ENCODE results near the gene ENTPD3. TPM values are rescaled to one million over a fixed set of nuclear protein-coding genes. Genes with fewer than 3 reads are reported as not detected.

Gene ENTPD3
- total and polyA plus RNA-seq, 2 of the 13 experiments (the other 11 are each of a cell fraction or from before 2014, with no cell fraction given) = 0.07 TPM; not detected in 1

DNA sequence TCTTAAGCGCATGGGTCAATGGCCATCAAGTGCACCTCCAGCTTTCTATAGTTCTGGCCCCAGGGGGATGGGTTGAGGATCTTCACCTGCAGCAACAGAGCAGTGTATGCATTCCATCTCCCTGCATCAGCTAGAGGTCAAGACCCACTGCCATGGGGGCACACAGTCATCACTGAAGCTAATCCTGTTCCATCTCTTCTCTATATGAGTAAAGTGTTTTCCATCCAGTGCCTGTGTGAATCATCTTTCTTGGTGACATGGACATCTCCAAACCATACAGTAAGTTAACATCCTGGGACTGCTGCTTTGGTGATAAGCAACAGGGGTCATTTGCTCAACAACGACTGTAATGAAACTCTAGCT is 4.4 kb upstream of the ENTPD3 start:
- WGBS (ENCODE audit: low lambda C conversion rate) = 25% methylated on average over 2 of the region's 2 CpGs
- no TSS peak for BruUV-seq (replicated peaks)
- Histone ChIP-seq H3K36me3 (replicated peaks in 1 of 2; ENCODE audit: control insufficient read depth in 1 of 2, insufficient read depth in 2 of 2, low read length in 2 of 2) (no peaks in the 10 kb centered on the region), H2AFZ (ENCODE audit: low read length) (no peak overlapping the region), H3K4me1 (ENCODE audit: insufficient read depth, low read length) (no peaks in the 10 kb centered on the region), H3K79me2 (ENCODE audit: insufficient read depth, low read length) (no peaks in the 10 kb centered on the region), H3K27me3 (ENCODE audit: control insufficient read depth in 1 of 2, insufficient read depth in 2 of 2, low read length in 2 of 2) (no peaks in the 10 kb centered on the region), H3K4me2 (ENCODE audit: low read depth, low read length) (no peak overlapping the region), H3K4me3 (replicated peaks in 1 of 3; ENCODE audit: insufficient read depth in 1 of 3, low read depth in 2 of 3, low read length in 3 of 3) (no peak overlapping the region), H3K9ac (ENCODE audit: insufficient read depth, low read depth, low read length) (no peak overlapping the region), H4K20me1 (ENCODE audit: insufficient read depth, low read length) (no peaks in the 10 kb centered on the region), H3K9me3 (ENCODE audit: low read length) (no peaks in the 10 kb centered on the region), H3K27ac (ENCODE audit: extremely low read length, insufficient read depth, low read length) (no peak overlapping the region)
- ChIA-PET CTCF (ENCODE audit: low intra/inter-chr PET ratio, low total read pairs) (no interaction called here), POLR2A (no interaction called here)
- FAIRE-seq = no peak
- intact Hi-C loops (cut with micrococcal nuclease; ENCODE audit: unreplicated experiment) = no loop called here
- in situ Hi-C loops (cut with HindIII; ENCODE audit: extremely low pct_ligation_motif_present, low pct_unique_long_range_greater_than_20kb) = no loop called here
- TF ChIP-seq ZNF800 (CRISPR knock-in tag; IDR thresholded peaks at IDR 0.05) = no peak
- TF ChIP-seq ZNF780A (CRISPR knock-in tag; IDR thresholded peaks at IDR 0.05) = no peak
- no peak for TF ChIP-seq ZNF556 (CRISPR knock-in tag; IDR thresholded peaks at IDR 0.05; ENCODE audit: borderline replicate concordance)
- no peak for TF ChIP-seq PHF21A (CRISPR knock-in tag; IDR thresholded peaks at IDR 0.05)
- no peak for ATAC-seq
- DNase-seq (ENCODE audit: low spot score) = peak; percentile 10

- Histone ChIP-seq H4K20me1 (ENCODE audit: insufficient read depth, low read length) (no peaks in the 10 kb centered on the region), H3K36me3 (replicated peaks in 1 of 2; ENCODE audit: control insufficient read depth in 1 of 2, insufficient read depth in 2 of 2, low read length in 2 of 2) (no peaks in the 10 kb centered on the region), H3K27ac (ENCODE audit: extremely low read length, insufficient read depth, low read length) (no peak overlapping the region), H3K27me3 (ENCODE audit: control insufficient read depth in 1 of 2, insufficient read depth in 2 of 2, low read length in 2 of 2) (no peaks in the 10 kb centered on the region), H3K9me3 (ENCODE audit: low read length) (no peaks in the 10 kb centered on the region), H3K9ac (ENCODE audit: insufficient read depth, low read depth, low read length) (no peak overlapping the region), H2AFZ (ENCODE audit: low read length) (no peak overlapping the region), H3K79me2 (ENCODE audit: insufficient read depth, low read length) (no peaks in the 10 kb centered on the region), H3K4me3 (replicated peaks in 1 of 3; ENCODE audit: insufficient read depth in 1 of 3, low read depth in 2 of 3, low read length in 3 of 3) (no peak overlapping the region), H3K4me2 (ENCODE audit: low read depth, low read length) (no peak overlapping the region), H3K4me1 (ENCODE audit: insufficient read depth, low read length) (no peaks in the 10 kb centered on the region)
- DNase-seq (ENCODE audit: low spot score) (no peak), ATAC-seq (no peak), FAIRE-seq (no peak)
- CTCF ChIA-PET (ENCODE audit: low intra/inter-chr PET ratio, low total read pairs) = no interaction called here
- TF ChIP-seq NAIF1 (CRISPR knock-in tag; IDR thresholded peaks at IDR 0.05; ENCODE audit: borderline replicate concordance) (no peak), ZSCAN20 (CRISPR knock-in tag; IDR thresholded peaks at IDR 0.05; ENCODE audit: borderline replicate concordance) (no peak), SMAD9 (CRISPR knock-in tag; IDR thresholded peaks at IDR 0.05) (no peak), NONO (IDR thresholded peaks at IDR 0.05) (no peak), NONO (CRISPR knock-in tag; conservative IDR thresholded peaks at IDR 0.05) (no peak), FOXM1 (CRISPR knock-in tag; IDR thresholded peaks at IDR 0.05) (no peak), ZFP36 (IDR thresholded peaks at IDR 0.05; ENCODE audit: borderline replicate concordance, low read depth, low read length, partially characterized antibody) (no peak), HNRNPK (IDR thresholded peaks at IDR 0.05; ENCODE audit: low read depth, low read length, poor library complexity, severe bottlenecking) (no peak), ATAD3A (CRISPR knock-in tag; IDR thresholded peaks at IDR 0.05) (no peak), NFYB (CRISPR knock-in tag; IDR thresholded peaks at IDR 0.05) (no peak), HIVEP1 (CRISPR knock-in tag; IDR thresholded peaks at IDR 0.05) (no peak)
- intact Hi-C loops (cut with micrococcal nuclease; ENCODE audit: unreplicated experiment) = no loop called here
- in situ Hi-C loops (cut with HindIII; ENCODE audit: extremely low pct_ligation_motif_present, low pct_unique_long_range_greater_than_20kb) = no loop called here
- no TSS peak for BruUV-seq (replicated peaks)
- POLR2A ChIA-PET = no interaction called here
- WGBS (ENCODE audit: low lambda C conversion rate) = 84% methylated on average over 2 of the region's 3 CpGs
Observed at GRCh38 chr3:40386213-40386612, 771 bp upstream of the ENTPD3 start.
